HG03108 (cell line): Measurements from ENCODE around the gene DHX8.

Experiments
- ATAC-seq: cut with Tn5 transposase; IDR thresholded peaks from one replicate; pipeline ENCODE4 v1.9.1; 2021; ENCODE audit warnings: moderate library complexity; ENCODE audit not compliant: unreplicated experiment

Gene DHX8

DNA sequence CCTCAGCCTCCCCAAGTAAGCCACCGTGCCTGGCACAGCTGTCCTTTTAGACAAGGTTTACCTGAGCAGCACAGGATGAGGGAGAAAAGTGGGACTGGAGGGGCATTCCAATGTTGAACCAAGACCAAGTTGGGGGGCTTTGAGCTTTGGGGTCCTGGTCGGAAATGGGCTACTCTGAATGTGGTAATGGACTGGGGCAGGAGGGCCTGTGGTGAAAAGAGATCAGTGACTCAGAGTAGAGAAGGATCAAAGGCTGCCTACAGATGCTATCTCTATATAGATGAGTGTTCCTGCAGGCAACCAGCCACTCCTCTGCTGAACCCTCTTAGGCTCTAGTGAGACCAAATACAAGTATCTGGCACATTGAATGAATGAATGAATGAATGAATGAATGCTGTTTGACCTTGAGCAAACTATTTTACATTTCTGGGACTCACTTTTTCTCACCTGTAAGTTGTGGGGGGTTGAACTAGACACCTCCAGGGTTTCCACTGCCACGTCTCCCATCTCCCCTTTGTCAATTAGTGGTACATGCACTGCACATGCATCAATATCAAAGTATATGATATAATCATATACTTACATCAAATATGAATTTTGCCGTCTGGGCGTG lies 88.7 kb downstream of the DHX8 start:
- no peak for ATAC-seq

DNA sequence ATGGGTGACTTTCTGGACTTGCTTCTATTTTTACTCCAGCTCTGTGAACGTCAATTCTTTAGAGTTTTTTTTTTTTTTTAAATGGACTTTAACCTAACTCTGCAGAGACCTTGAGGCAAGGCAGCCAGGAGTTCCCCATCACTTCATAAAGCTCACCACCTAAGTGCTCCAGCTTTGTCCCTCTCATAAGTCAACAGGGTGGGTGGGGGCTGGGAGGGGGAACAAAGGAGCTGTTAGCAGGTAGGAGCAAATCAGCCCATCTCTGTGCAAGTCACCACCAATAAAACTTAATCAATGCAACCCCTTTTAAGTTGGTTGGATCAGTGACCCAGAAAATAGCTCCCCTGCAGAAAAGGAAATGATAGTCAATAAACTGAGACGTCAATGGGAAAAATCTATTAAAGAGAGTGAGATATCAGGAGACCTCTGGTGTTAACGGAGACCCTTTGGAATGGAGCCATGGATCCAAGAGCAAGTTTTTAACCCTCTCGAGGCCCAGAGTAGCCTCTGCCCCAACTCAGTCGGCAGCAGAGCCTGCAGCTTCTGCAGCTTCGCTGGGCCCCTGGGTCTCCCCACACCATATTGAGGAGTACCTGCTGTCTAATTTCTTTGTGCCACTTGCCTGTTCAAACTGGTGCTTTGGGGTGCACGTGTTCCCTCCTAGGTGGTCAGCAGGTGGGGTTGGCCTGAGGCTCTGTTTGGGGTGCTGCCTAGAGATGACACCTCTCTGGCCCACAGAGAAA lies 90.0 kb downstream of the DHX8 start:
- no peak for ATAC-seq

DNA sequence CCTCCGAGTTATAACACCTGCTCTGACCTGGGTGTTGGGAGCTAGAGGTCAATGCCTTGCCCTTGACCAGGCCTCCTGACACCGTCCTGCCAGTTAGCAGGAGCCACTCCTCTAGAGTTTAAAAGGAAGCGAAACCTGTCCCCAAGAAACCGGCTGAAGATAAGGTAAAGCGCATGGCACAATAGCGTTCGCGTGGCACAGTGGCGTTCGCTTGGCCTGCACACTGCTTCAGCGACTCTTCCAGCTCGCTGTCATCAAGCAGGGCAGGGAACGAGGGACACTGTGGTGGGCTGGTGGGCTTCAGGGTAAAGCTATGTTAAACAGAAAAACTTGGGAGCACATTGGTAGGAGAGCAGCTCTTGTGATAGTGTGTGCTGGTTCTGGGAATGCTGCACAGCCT lies 90.6 kb downstream of the DHX8 start:
- ATAC-seq: no peak

DNA sequence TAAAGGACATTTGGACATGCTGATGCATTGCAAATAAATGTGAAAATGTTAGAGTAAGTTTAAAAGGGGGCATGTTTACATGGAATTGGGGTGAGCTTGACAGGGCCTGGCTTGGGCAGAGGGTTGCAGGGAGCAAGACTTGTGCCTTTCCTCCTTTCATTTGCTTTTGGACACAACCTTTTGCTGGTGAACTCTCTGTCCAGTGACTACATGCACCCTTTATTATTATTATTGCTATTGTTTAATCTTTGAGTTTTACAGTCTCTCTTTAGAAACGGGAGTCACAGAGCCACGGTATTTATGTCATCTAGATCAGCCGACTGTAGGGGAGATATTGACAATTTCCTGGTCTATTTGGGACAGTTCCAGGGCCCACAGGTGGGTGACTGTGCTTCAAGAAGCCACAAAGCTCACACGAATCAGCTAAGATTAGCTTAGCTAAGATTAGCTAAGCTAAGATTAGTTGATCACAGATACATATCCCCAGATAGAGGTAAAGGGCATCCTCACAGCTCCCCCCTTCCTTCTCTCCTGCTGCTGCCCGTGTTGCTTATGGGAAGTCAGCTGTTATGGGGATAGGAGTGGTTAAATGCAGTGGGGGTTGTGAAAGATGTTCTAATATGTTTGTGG lies 91.2 kb downstream of the DHX8 start:
- ATAC-seq: no peak
